ENCODE measurements around the gene TMED4. TPM values are rescaled to one million over a fixed set of nuclear protein-coding genes. Genes with fewer than 3 reads are reported as not detected.
A peak's percentile ranks its signal among the peaks of the same experiment; 100 is the strongest.

TMED4 gene
- total and polyA plus RNA-seq, 2 of the 13 experiments (the other 11 are each of a cell fraction or from before 2014, with no cell fraction given), result 81.4 to 109 TPM

- TF ChIP-seq GZF1 (CRISPR knock-in tag; IDR thresholded peaks at IDR 0.05), result peak; percentile 38
- TF ChIP-seq KLF12 (CRISPR knock-in tag; IDR thresholded peaks at IDR 0.05; ENCODE audit: borderline replicate concordance), result peak; percentile 71; the same call in 1 of the 2 replicates
- TF ChIP-seq ZNF703 (CRISPR knock-in tag; IDR thresholded peaks at IDR 0.05; ENCODE audit: borderline replicate concordance), result peak; percentile 91; the same call in 1 of the 2 replicates
- peak; percentile 88; the same call in 1 of the 2 replicates for TF ChIP-seq BATF2 (CRISPR knock-in tag; IDR thresholded peaks at IDR 0.05)
- TF ChIP-seq TMF1 (CRISPR knock-in tag; IDR thresholded peaks at IDR 0.05; ENCODE audit: low read depth), result peak; percentile 93; the same call in 1 of the 2 replicates
- peak; percentile 89 for TF ChIP-seq ZNF329 (CRISPR knock-in tag; IDR thresholded peaks at IDR 0.05; ENCODE audit: low read depth)
- peak; percentile 98 for TF ChIP-seq ZNF891 (CRISPR knock-in tag; IDR thresholded peaks at IDR 0.05)
- TF ChIP-seq ZFP36L1 (CRISPR knock-in tag; IDR thresholded peaks at IDR 0.05), result peak; percentile 96
- peak; percentile 61 for TF ChIP-seq JARID2 (CRISPR knock-in tag; IDR thresholded peaks at IDR 0.05; ENCODE audit: insufficient replicate concordance)
- peak; percentile 97 for TF ChIP-seq NFKB2 (CRISPR knock-in tag; IDR thresholded peaks at IDR 0.05; ENCODE audit: borderline replicate concordance)
- TF ChIP-seq ZNF761 (CRISPR knock-in tag; conservative IDR thresholded peaks at IDR 0.05), result peak; percentile 93
- TF ChIP-seq ZBED4 (CRISPR knock-in tag; IDR thresholded peaks at IDR 0.05; ENCODE audit: borderline replicate concordance), result peak; percentile 65; the same call in 1 of the 2 replicates
- peak; percentile 66; the same call in 1 of the 2 replicates for TF ChIP-seq ZMYM2 (CRISPR knock-in tag; IDR thresholded peaks at IDR 0.05)
- TF ChIP-seq, protein P1, sequence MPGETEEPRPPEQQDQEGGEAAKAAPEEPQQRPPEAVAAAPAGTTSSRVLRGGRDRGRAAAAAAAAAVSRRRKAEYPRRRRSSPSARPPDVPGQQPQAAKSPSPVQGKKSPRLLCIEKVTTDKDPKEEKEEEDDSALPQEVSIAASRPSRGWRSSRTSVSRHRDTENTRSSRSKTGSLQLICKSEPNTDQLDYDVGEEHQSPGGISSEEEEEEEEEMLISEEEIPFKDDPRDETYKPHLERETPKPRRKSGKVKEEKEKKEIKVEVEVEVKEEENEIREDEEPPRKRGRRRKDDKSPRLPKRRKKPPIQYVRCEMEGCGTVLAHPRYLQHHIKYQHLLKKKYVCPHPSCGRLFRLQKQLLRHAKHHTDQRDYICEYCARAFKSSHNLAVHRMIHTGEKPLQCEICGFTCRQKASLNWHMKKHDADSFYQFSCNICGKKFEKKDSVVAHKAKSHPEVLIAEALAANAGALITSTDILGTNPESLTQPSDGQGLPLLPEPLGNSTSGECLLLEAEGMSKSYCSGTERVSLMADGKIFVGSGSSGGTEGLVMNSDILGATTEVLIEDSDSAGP (CRISPR knock-in tag; IDR thresholded peaks at IDR 0.05; ENCODE audit: borderline replicate concordance), result peak; percentile 83
- TF ChIP-seq, protein P2, sequence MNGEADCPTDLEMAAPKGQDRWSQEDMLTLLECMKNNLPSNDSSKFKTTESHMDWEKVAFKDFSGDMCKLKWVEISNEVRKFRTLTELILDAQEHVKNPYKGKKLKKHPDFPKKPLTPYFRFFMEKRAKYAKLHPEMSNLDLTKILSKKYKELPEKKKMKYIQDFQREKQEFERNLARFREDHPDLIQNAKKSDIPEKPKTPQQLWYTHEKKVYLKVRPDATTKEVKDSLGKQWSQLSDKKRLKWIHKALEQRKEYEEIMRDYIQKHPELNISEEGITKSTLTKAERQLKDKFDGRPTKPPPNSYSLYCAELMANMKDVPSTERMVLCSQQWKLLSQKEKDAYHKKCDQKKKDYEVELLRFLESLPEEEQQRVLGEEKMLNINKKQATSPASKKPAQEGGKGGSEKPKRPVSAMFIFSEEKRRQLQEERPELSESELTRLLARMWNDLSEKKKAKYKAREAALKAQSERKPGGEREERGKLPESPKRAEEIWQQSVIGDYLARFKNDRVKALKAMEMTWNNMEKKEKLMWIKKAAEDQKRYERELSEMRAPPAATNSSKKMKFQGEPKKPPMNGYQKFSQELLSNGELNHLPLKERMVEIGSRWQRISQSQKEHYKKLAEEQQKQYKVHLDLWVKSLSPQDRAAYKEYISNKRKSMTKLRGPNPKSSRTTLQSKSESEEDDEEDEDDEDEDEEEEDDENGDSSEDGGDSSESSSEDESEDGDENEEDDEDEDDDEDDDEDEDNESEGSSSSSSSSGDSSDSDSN (CRISPR knock-in tag; IDR thresholded peaks at IDR 0.05), result peak; percentile 82
These were observed 8.4 kb downstream of the TMED4 start, which contains the start of gene DDX56 (continued) for GRCh38 chr7:44573464-44574286.
